ENCODE results near the gene NLGN1. TPM values are rescaled to one million over a fixed set of nuclear protein-coding genes. Genes with fewer than 3 reads are reported as not detected.

The NLGN1 gene
- total and polyA plus RNA-seq, 9 of the 15 experiments (the other 6 are each of a cell fraction or from before 2014, with no cell fraction given) = under 0.01 to 0.01 TPM; not detected in 7

GRCh38 chr3:173744895-173745294, 347.4 kb downstream of the NLGN1 start:
- intact Hi-C loops (cut with micrococcal nuclease) = no loop called here
- H3K9me1 ChIP-seq (ENCODE audit: control insufficient read depth, insufficient read depth, low read length) = no peaks in the 10 kb centered on the region
- H3K9me3 ChIP-seq (replicated peaks; ENCODE audit: control insufficient read depth, insufficient read depth, low read depth, low read length) = no peaks in the 10 kb centered on the region; the same call in 1 of the 2 replicates
- TF ChIP-seq MTA1 (IDR thresholded peaks at IDR 0.05; ENCODE audit: borderline replicate concordance) (no peak), VEZF1 (CRISPR knock-in tag; IDR thresholded peaks at IDR 0.05) (no peak), ZNF318 (IDR thresholded peaks at IDR 0.05; ENCODE audit: borderline replicate concordance in 1 of 2, low read depth in 1 of 2) (no peak), TEAD2 (tag; IDR thresholded peaks at IDR 0.05) (no peak), MCM2 (IDR thresholded peaks at IDR 0.05; ENCODE audit: low read depth) (no peak), MBD1 (CRISPR knock-in tag; IDR thresholded peaks at IDR 0.05) (no peak), GABPA (tag; conservative IDR thresholded peaks at IDR 0.05; ENCODE audit: low read depth) (no peak), MYC (IDR thresholded peaks at IDR 0.05; ENCODE audit: low read depth, low read length) (no peak), MYC (CRISPR knock-in tag; IDR thresholded peaks at IDR 0.05; ENCODE audit: borderline replicate concordance, low read depth) (no peak), GTF2F1 (IDR thresholded peaks at IDR 0.05; ENCODE audit: low read depth, low read length) (no peak), NR4A1 (CRISPR knock-in tag; IDR thresholded peaks at IDR 0.05) (no peak), NR4A1 (tag; IDR thresholded peaks at IDR 0.05) (no peak), TGIF2 (CRISPR knock-in tag; IDR thresholded peaks at IDR 0.05) (no peak)

More at GRCh38 chr3:173744895-173745294, 347.4 kb downstream of the NLGN1 start:
- in situ Hi-C loops (cut with MboI) = no loop called here
- CTCF ChIA-PET (ENCODE audit: low intra/inter-chr PET ratio) = no interaction called here
- H3K79me2 ChIP-seq (ENCODE audit: control insufficient read depth, insufficient read depth, low read length) = no peaks in the 10 kb centered on the region
- H2AFZ ChIP-seq (ENCODE audit: low read depth, low read length) = no peak overlapping the region
- ATAC-seq = no peak
- no peaks in the 10 kb centered on the region for H3K4me1 ChIP-seq (replicated peaks in 1 of 2; ENCODE audit: control insufficient read depth in 2 of 2, insufficient read depth in 2 of 2, low read length in 2 of 2)
- no peak for DNase-seq (ENCODE audit: extremely low read depth in 1 of 4, low spot score in 3 of 4)
- H3K4me3 ChIP-seq = no peak overlapping the region
- no peak for FAIRE-seq
- no peaks in the 10 kb centered on the region for H4K20me1 ChIP-seq (replicated peaks; ENCODE audit: control insufficient read depth, insufficient read depth, low read length)
- H3K36me3 ChIP-seq (ENCODE audit: control insufficient read depth, insufficient read depth, low read length) = no peaks in the 10 kb centered on the region
- 0% methylated on average over 4 of the region's 4 CpGs for WGBS (ENCODE audit: insufficient coverage, low coverage, missing lambda C conversion rate)
- no peak overlapping the region for H3K4me2 ChIP-seq (ENCODE audit: insufficient read depth, low read length)
- BruUV-seq (replicated peaks) = no TSS peak
- H3K27me3 ChIP-seq (ENCODE audit: control insufficient read depth in 2 of 2, insufficient read depth in 2 of 2, low read length in 2 of 2) = no peaks in the 10 kb centered on the region
- H3K27ac ChIP-seq (ENCODE audit: extremely low read depth, low read depth, low read length) = no peak overlapping the region
- H3K9ac ChIP-seq (ENCODE audit: insufficient read depth in 1 of 2, low read depth in 2 of 2, low read length in 2 of 2) = no peak overlapping the region
- POLR2A ChIA-PET = no interaction called here
